Osteocyte (in vitro differentiated cells): Measurements from ENCODE around the gene CGB3. TPM values are rescaled to one million over a fixed set of nuclear protein-coding genes. Genes with fewer than 3 reads are reported as not detected.

Experiments
- DNase-seq: peaks from one replicate; pipeline ENCODE4 v3.0.0; 2021; ENCODE audit warnings: mixed read lengths; ENCODE audit not compliant: unreplicated experiment; ENCODE audit errors: extremely low spot score
- H3K27ac Mint-ChIP-seq: one replicate; pipeline ENCODE4 v1.8.0; 2021; ENCODE audit warnings: mild to moderate bottlenecking, mixed read lengths; ENCODE audit not compliant: unreplicated experiment
- H3K27me3 Mint-ChIP-seq: one replicate; pipeline ENCODE4 v1.8.0; 2021; ENCODE audit warnings: mixed read lengths; ENCODE audit not compliant: unreplicated experiment
- H3K36me3 Mint-ChIP-seq: one replicate; pipeline ENCODE4 v1.8.0; 2021; ENCODE audit warnings: mixed read lengths; ENCODE audit not compliant: unreplicated experiment
- H3K4me1 Mint-ChIP-seq: one replicate; pipeline ENCODE4 v1.8.0; 2021; ENCODE audit warnings: mixed read lengths; ENCODE audit not compliant: unreplicated experiment
- H3K4me3 Mint-ChIP-seq: one replicate; pipeline ENCODE4 v1.8.0; 2021; ENCODE audit warnings: mild to moderate bottlenecking, moderate library complexity, mixed read lengths; ENCODE audit not compliant: unreplicated experiment
- H3K9me3 Mint-ChIP-seq: one replicate; pipeline ENCODE4 v1.8.0; 2021; ENCODE audit warnings: mixed read lengths; ENCODE audit not compliant: unreplicated experiment
- CTCF ChIP-seq: fragments of 200-600 bp; sonication (generic); IDR thresholded peaks from 2 replicates; pipeline ENCODE4 v1.5.0; 2021; ENCODE audit warnings: antibody characterized with exemption, mild to moderate bottlenecking, moderate library complexity
- total RNA-seq: library from RNA; stranded (reverse); gene quantifications from 2 replicates; pipeline ENCODE4 v1.2.1, GENCODE V29; 2021

CGB3 gene
- total RNA-seq, 1 donor from 2014 or later = not detected

GRCh38 chr19:48992581-48993174 is 31.5 kb downstream of the CGB3 start:
- Mint-ChIP-seq H3K4me1 (peaks cover 25% of the 10 kb centered on the region), H3K4me3 (peak overlapping the region; percentile 94), H3K27me3 (no peaks in the 10 kb centered on the region), H3K27ac (peak overlapping the region; percentile 89), H3K36me3 (peaks cover 9% of the 10 kb centered on the region), H3K9me3 (no peaks in the 10 kb centered on the region)
- DNase-seq = no peak
- TF ChIP-seq CTCF = no peak

- DNase-seq = no peak
- no peak for TF ChIP-seq CTCF
These were observed 32.1 kb downstream of the CGB3 start for GRCh38 chr19:48991873-48992580.

DNA sequence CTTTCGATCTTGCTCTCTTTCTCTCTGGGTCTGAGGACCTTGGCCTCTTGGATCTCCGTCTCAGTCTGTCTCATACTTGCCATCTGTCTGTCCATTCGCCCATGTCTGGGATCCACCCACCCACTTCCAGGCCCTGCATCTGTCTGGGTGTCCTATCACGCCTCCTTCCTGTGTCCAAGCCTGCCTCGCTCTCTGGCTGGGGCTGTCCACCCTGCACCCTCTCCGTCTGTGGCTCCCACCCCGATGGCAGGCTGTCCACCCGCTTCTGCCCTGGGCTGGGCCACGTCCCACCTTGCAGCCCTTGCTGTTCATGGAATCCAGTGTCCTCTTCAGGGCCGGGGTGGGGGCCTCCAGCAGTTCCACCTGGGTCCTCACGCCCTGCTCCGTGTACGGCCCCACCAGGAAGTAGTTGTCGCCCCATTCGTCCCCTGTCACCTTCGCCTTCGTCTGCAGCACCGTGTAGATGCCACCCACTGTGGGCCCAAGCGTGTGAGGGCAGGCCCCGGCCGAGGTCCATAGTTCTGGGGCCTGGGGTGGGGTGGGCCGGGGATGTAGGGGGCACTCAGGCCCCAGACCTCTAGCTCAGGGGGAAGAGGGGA is 33.0 kb downstream of the CGB3 start:
- no peaks in the 10 kb centered on the region for H3K9me3 Mint-ChIP-seq
- peak overlapping the region; percentile 26 for H3K4me3 Mint-ChIP-seq
- H3K4me1 Mint-ChIP-seq = peaks cover 25% of the 10 kb centered on the region
- no peak for DNase-seq
- TF ChIP-seq CTCF = no peak
- H3K36me3 Mint-ChIP-seq = peaks cover 10% of the 10 kb centered on the region
- H3K27ac Mint-ChIP-seq = peak overlapping the region; percentile 34
- no peaks in the 10 kb centered on the region for H3K27me3 Mint-ChIP-seq

More at GRCh38 chr19:48991873-48992580, 32.1 kb downstream of the CGB3 start:
- peaks cover 8% of the 10 kb centered on the region for H3K36me3 Mint-ChIP-seq
- no peaks in the 10 kb centered on the region for H3K9me3 Mint-ChIP-seq
- peak overlapping the region; percentile 89 for H3K27ac Mint-ChIP-seq
- H3K27me3 Mint-ChIP-seq = no peaks in the 10 kb centered on the region
- peak overlapping the region; percentile 94 for H3K4me3 Mint-ChIP-seq
- H3K4me1 Mint-ChIP-seq = peaks cover 25% of the 10 kb centered on the region

GRCh38 chr19:48990400-48990799 is 33.7 kb downstream of the CGB3 start:
- peaks cover 10% of the 10 kb centered on the region for H3K36me3 Mint-ChIP-seq
- no peaks in the 10 kb centered on the region for H3K27me3 Mint-ChIP-seq
- no peak for TF ChIP-seq CTCF
- no peak overlapping the region for H3K27ac Mint-ChIP-seq
- H3K4me1 Mint-ChIP-seq = peaks cover 25% of the 10 kb centered on the region
- DNase-seq = no peak
- no peaks in the 10 kb centered on the region for H3K9me3 Mint-ChIP-seq
- H3K4me3 Mint-ChIP-seq = no peak overlapping the region

DNA sequence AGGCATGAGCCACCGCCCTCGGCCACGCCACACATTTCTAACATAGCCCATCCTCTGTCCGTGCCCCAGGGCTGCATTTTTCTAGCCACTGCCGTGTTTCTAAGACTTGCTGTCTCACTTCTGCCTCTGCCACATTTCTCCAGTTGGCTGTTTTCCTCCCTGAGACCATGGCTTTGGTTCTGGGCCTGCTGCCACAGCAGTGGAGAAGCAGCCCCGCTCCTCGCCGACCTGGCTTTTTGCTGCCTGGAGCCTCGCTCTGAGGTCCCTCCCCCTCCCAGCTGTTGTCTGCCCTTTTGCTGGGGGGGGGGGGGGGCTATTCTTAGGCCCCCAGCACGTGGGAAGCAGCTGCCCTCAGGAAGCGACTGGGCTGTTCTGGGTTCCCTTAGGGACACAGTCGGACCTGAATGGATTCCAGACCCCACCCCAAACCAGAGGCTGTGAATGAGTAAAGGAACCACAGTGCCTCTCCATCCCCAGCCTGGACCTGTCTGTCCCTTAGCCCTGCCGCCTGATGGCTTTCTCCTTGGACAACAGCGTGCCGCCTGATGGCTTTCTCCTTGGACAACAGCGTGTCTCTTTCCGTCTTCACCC is 34.3 kb downstream of the CGB3 start:
- H3K9me3 Mint-ChIP-seq = no peaks in the 10 kb centered on the region
- peaks cover 19% of the 10 kb centered on the region for H3K4me1 Mint-ChIP-seq
- H3K36me3 Mint-ChIP-seq = peaks cover 10% of the 10 kb centered on the region
- no peak for DNase-seq
- no peak for TF ChIP-seq CTCF
- H3K27me3 Mint-ChIP-seq = no peaks in the 10 kb centered on the region
- H3K27ac Mint-ChIP-seq = no peak overlapping the region
- no peak overlapping the region for H3K4me3 Mint-ChIP-seq
